ENCODE measurements around the gene TBC1D8.

DNA sequence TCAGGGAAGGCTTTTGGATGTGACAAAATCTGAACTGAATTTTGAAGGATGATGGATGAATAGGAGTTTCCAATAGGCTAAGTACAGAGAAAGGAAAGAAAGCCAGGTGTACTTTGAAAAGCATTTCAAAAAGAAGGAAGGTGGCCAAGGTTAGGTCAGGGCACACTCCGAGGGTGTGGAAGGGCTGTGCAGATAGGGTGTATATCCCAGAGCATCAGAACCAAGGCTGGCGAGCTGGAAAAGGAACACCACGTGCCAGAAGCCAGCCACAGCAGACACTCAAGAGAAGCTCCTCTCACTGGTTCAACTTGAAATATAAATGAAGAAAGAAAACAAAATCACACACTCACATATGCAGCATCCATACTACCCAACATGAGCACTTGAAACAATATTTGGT lies 98.1 kb downstream of the TBC1D8 start:
- TF ChIP-seq, protein P1, sequence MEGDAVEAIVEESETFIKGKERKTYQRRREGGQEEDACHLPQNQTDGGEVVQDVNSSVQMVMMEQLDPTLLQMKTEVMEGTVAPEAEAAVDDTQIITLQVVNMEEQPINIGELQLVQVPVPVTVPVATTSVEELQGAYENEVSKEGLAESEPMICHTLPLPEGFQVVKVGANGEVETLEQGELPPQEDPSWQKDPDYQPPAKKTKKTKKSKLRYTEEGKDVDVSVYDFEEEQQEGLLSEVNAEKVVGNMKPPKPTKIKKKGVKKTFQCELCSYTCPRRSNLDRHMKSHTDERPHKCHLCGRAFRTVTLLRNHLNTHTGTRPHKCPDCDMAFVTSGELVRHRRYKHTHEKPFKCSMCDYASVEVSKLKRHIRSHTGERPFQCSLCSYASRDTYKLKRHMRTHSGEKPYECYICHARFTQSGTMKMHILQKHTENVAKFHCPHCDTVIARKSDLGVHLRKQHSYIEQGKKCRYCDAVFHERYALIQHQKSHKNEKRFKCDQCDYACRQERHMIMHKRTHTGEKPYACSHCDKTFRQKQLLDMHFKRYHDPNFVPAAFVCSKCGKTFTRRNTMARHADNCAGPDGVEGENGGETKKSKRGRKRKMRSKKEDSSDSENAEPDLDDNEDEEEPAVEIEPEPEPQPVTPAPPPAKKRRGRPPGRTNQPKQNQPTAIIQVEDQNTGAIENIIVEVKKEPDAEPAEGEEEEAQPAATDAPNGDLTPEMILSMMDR (IDR thresholded peaks at IDR 0.05) = no peak
- TF ChIP-seq POLR2A (IDR thresholded peaks at IDR 0.05) = no peak

All from testis (tissue), 2 donors.